ENCODE data around the gene FTH1. TPM values are rescaled to one million over a fixed set of nuclear protein-coding genes. Genes with fewer than 3 reads are reported as not detected.

Gene FTH1
- total RNA-seq, 2 donors from 2014 or later: 2,226 to 2,809 TPM

DNA sequence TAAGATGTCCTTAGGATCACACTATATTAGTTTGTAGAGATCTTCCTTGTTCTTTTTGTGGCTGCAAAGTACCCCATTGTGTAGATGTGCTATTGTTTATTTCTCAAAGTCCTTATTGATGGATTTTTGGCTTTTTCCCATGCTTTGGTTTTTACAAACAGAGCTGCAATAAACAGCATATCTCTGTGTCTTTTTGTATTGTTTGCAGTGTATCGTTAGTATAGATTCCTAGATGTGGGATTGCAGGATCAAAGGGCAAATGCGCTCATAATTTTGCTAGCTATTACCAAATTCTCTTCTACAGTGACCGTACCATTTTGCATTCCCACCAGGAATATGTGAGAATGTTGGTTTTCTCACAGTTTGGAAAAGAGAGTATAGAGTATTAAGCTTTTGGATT, 27.5 kb upstream of the FTH1 start:
- Histone ChIP-seq H3K9ac (ENCODE audit: extremely low read depth, low read length, poor library complexity, severe bottlenecking) (no peak overlapping the region), H3K4me1 (ENCODE audit: control insufficient read depth, insufficient read depth, low read length) (no peaks in the 10 kb centered on the region), H3K9me3 (ENCODE audit: control insufficient read depth, low read length) (peaks cover 17% of the 10 kb centered on the region), H3K27me3 (ENCODE audit: control insufficient read depth, insufficient read depth, low read length, poor library complexity, severe bottlenecking) (no peaks in the 10 kb centered on the region), H3K4me3 (ENCODE audit: low read length) (no peak overlapping the region), H3K36me3 (ENCODE audit: control insufficient read depth, insufficient read depth, low read length) (no peaks in the 10 kb centered on the region), H3K27ac (ENCODE audit: low read depth, low read length) (no peak overlapping the region)
- 92 to 93% methylated on average over 2 to 3 of the region's 3 CpGs for WGBS, 2 experiments (ENCODE audit: insufficient coverage in 1 of 2, insufficient read length in 1 of 2)
- Mint-ChIP-seq H3K27me3 (ENCODE audit: insufficient read depth) (peaks cover 6% of the 10 kb centered on the region), H3K36me3 (ENCODE audit: low read depth) (peaks cover 3% of the 10 kb centered on the region), H3K4me1 (no peaks in the 10 kb centered on the region), H3K9me3 (peaks cover 22% of the 10 kb centered on the region), H3K4me3 (no peak overlapping the region), H3K27ac (no peak overlapping the region)
- TF ChIP-seq, protein P1, sequence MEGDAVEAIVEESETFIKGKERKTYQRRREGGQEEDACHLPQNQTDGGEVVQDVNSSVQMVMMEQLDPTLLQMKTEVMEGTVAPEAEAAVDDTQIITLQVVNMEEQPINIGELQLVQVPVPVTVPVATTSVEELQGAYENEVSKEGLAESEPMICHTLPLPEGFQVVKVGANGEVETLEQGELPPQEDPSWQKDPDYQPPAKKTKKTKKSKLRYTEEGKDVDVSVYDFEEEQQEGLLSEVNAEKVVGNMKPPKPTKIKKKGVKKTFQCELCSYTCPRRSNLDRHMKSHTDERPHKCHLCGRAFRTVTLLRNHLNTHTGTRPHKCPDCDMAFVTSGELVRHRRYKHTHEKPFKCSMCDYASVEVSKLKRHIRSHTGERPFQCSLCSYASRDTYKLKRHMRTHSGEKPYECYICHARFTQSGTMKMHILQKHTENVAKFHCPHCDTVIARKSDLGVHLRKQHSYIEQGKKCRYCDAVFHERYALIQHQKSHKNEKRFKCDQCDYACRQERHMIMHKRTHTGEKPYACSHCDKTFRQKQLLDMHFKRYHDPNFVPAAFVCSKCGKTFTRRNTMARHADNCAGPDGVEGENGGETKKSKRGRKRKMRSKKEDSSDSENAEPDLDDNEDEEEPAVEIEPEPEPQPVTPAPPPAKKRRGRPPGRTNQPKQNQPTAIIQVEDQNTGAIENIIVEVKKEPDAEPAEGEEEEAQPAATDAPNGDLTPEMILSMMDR (conservative IDR thresholded peaks at IDR 0.05): no peak
- no peak for DNase-seq

DNA sequence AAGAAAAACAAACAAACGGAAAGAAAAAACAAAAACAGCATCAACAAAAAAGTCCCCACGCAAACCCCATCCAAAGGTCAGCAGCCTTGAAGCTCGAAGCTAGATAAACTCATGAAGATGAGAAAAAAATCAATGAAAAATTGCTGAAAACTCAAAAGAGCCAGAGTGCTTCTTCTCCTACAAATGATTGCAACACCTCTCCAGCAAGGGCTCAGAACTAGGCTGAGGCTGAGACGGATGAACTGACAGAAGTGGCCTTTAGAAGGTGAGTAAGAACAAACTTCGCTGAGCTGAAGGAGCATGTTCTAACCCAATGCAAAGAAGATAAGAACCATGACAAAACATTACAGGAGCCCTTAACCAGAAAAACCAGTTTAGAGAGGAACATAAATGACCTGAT, 18.4 kb upstream of the FTH1 start:
- Histone ChIP-seq H3K27ac (ENCODE audit: low read depth, low read length) (no peak overlapping the region), H3K9ac (ENCODE audit: extremely low read depth, low read length, poor library complexity, severe bottlenecking) (no peak overlapping the region), H3K9me3 (ENCODE audit: control insufficient read depth, low read length) (peaks cover 6% of the 10 kb centered on the region), H3K4me3 (ENCODE audit: low read length) (no peak overlapping the region), H3K27me3 (ENCODE audit: control insufficient read depth, insufficient read depth, low read length, poor library complexity, severe bottlenecking) (no peaks in the 10 kb centered on the region), H3K36me3 (ENCODE audit: control insufficient read depth, insufficient read depth, low read length) (no peaks in the 10 kb centered on the region), H3K4me1 (ENCODE audit: control insufficient read depth, insufficient read depth, low read length) (no peaks in the 10 kb centered on the region)
- peaks cover 9% of the 10 kb centered on the region for H3K4me1 Mint-ChIP-seq
- DNase-seq: no peak
- no peaks in the 10 kb centered on the region for H3K36me3 Mint-ChIP-seq (ENCODE audit: low read depth)
- H3K27me3 Mint-ChIP-seq (ENCODE audit: insufficient read depth): peaks cover 48% of the 10 kb centered on the region
- H3K9me3 Mint-ChIP-seq: peaks cover 16% of the 10 kb centered on the region
- no peak overlapping the region for H3K4me3 Mint-ChIP-seq
- TF ChIP-seq, protein P1 (conservative IDR thresholded peaks at IDR 0.05): no peak
- 91 to 95% methylated on average over 4 to 5 of the region's 5 CpGs for WGBS, 2 experiments (ENCODE audit: insufficient coverage in 1 of 2, insufficient read length in 1 of 2)
- no peak overlapping the region for H3K27ac Mint-ChIP-seq

DNA sequence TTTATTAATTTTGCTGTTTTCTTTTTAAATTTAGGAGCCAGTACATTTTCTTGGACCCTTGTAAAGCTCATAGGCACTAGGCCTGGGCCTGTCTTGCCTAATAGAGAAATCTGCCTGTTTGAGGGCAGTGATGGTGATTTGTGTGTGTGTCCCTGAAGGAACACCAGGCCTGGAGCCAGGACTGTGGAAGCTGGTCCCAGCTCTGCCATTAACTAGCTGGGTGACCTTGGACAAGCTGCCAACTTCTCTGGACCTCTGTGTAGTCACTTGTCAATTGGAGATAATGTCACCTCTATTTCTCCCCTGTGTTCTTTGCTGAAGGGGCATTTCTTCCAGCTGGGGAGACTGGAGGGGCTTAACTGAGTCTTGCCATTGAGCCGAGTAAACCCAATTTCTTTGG, 16.0 kb upstream of the FTH1 start:
- Histone ChIP-seq H3K27me3 (ENCODE audit: control insufficient read depth, insufficient read depth, low read length, poor library complexity, severe bottlenecking) (no peaks in the 10 kb centered on the region), H3K9ac (ENCODE audit: extremely low read depth, low read length, poor library complexity, severe bottlenecking) (no peak overlapping the region), H3K4me3 (ENCODE audit: low read length) (no peak overlapping the region), H3K4me1 (ENCODE audit: control insufficient read depth, insufficient read depth, low read length) (no peaks in the 10 kb centered on the region), H3K36me3 (ENCODE audit: control insufficient read depth, insufficient read depth, low read length) (no peaks in the 10 kb centered on the region), H3K27ac (ENCODE audit: low read depth, low read length) (no peak overlapping the region), H3K9me3 (ENCODE audit: control insufficient read depth, low read length) (peaks cover 6% of the 10 kb centered on the region)
- WGBS, 2 experiments (ENCODE audit: insufficient coverage in 1 of 2, insufficient read length in 1 of 2): 88 to 100% methylated on average over 1 of the region's 1 CpG
- TF ChIP-seq, protein P1 (conservative IDR thresholded peaks at IDR 0.05): no peak
- H3K27me3 Mint-ChIP-seq (ENCODE audit: insufficient read depth): peaks cover 50% of the 10 kb centered on the region
- no peak overlapping the region for H3K27ac Mint-ChIP-seq
- no peak overlapping the region for H3K4me3 Mint-ChIP-seq
- H3K36me3 Mint-ChIP-seq (ENCODE audit: low read depth): no peaks in the 10 kb centered on the region
- DNase-seq: no peak
- H3K4me1 Mint-ChIP-seq: peaks cover 14% of the 10 kb centered on the region
- peaks cover 10% of the 10 kb centered on the region for H3K9me3 Mint-ChIP-seq

Data from endodermal cell (in vitro differentiated cells).